SK-N-SH (cell line): ENCODE results near the gene PPP3R1. TPM values are rescaled to one million over a fixed set of nuclear protein-coding genes. Genes with fewer than 3 reads are reported as not detected.

Experiments used
- CTCF ChIA-PET: fragments of 300-600, 350-600 bp; formaldehyde crosslinking; extraction: SDS; loops from one replicate; lab custom pipeline; 2021; lab: Yijun Ruan, JAX
- POLR2A ChIA-PET: fragments of 350-600 bp; sonication (Branson Sonifier 250); formaldehyde crosslinking; extraction: SDS; loops from one replicate; lab custom pipeline; 2020; ENCODE audit warnings: antibody characterized with exemption, inconsistent platforms; lab: Yijun Ruan, JAX
- DNase-seq: peaks from one replicate; pipeline ENCODE4 v3.0.0; 2012
- H2AFZ ChIP-seq: fragments of 200-600 bp; sonication (generic); 2 replicates; pipeline ENCODE4 v1.8.1; 2016; ENCODE audit warnings: antibody characterized with exemption, mild to moderate bottlenecking, low read depth
- H3F3A ChIP-seq: fragments of 200-600 bp; sonication (generic); replicated peaks from 2 replicates; pipeline ENCODE3; 2016; ENCODE audit warnings: antibody characterized with exemption, mild to moderate bottlenecking; ENCODE audit not compliant: insufficient read depth
- H3K27ac ChIP-seq, 2 experiments: fragments of 200-500 bp in 1 of 2; fragments of 200-600 bp in 1 of 2; sonication (Bioruptor generic) in 1 of 2; sonication (generic), shearing (Covaris generic) in 1 of 2; 2 replicates each; pipeline versions ENCODE4 v1.5.1 to v1.6.1; 2014 to 2016; ENCODE audit warnings: low read depth in 2 of 2, inconsistent platforms in 1 of 2, low read length in 1 of 2, mild to moderate bottlenecking in 1 of 2, mixed read lengths in 1 of 2
- H3K27me3 ChIP-seq: fragments of 200-600 bp; sonication (generic), shearing (Covaris generic); 2 replicates; pipeline ENCODE4 v1.6.1; 2016; ENCODE audit warnings: mixed run types; ENCODE audit not compliant: insufficient read depth
- H3K36me3 ChIP-seq, 2 experiments: fragments of 200-500 bp in 1 of 2; fragments of 200-600 bp in 1 of 2; sonication (Bioruptor generic) in 1 of 2; sonication (generic) in 1 of 2; replicated peaks in 1 of 2; 2 replicates each; pipeline versions ENCODE3 to v1.5.1; 2014 to 2016; ENCODE audit warnings: low read length in 1 of 2, mild to moderate bottlenecking in 1 of 2; ENCODE audit not compliant: insufficient read depth in 2 of 2, control insufficient read depth in 1 of 2
- H3K4me1 ChIP-seq, 2 experiments: fragments of 200-500 bp in 1 of 2; fragments of 200-600 bp in 1 of 2; sonication (Bioruptor generic) in 1 of 2; sonication (generic), shearing (Covaris generic) in 1 of 2; 2 replicates each; pipeline versions ENCODE4 v1.5.1 to v1.6.1; 2014 to 2016; ENCODE audit warnings: low read depth in 1 of 2, low read length in 1 of 2, mixed run types in 1 of 2; ENCODE audit not compliant: insufficient read depth in 2 of 2, control insufficient read depth in 1 of 2
- H3K4me2 ChIP-seq: fragments of 200-600 bp; sonication (generic), shearing (Covaris generic); 2 replicates; pipeline ENCODE4 v1.6.1; 2017; ENCODE audit warnings: mixed run types
- H3K4me3 ChIP-seq, 2 experiments: fragments of 200-500 bp in 1 of 2; fragments of 200-600 bp in 1 of 2; sonication (Bioruptor generic) in 1 of 2; sonication (generic), shearing (Covaris generic) in 1 of 2; 2 replicates each; pipeline versions ENCODE4 v1.5.1 to v1.8.1; 2014 to 2016; ENCODE audit warnings: low read depth in 2 of 2, inconsistent platforms in 1 of 2, low read length in 1 of 2, mild to moderate bottlenecking in 1 of 2, mixed read lengths in 1 of 2, moderate library complexity in 1 of 2
- H3K79me2 ChIP-seq: fragments of 200-600 bp; sonication (generic); 2 replicates; pipeline ENCODE4 v1.8.1; 2017; ENCODE audit warnings: mild to moderate bottlenecking; ENCODE audit not compliant: insufficient read depth
- H3K9ac ChIP-seq: fragments of 200-600 bp; sonication (generic); 2 replicates; pipeline ENCODE4 v1.6.1; 2017; ENCODE audit warnings: mixed run types
- H3K9me2 ChIP-seq: fragments of 200-600 bp; sonication (generic); 2 replicates; pipeline ENCODE4 v1.6.1; 2017; ENCODE audit warnings: mixed run types
- H3K9me3 ChIP-seq: fragments of 200-600 bp; sonication (generic); 2 replicates; pipeline ENCODE4 v1.6.1; 2017; ENCODE audit warnings: mixed run types, mild to moderate bottlenecking, moderate library complexity
- H4K20me1 ChIP-seq: fragments of 200-600 bp; sonication (generic); 2 replicates; pipeline ENCODE4 v1.6.1; 2017; ENCODE audit warnings: mild to moderate bottlenecking, mixed run types; ENCODE audit not compliant: insufficient read depth
- CTCF ChIP-seq: fragments of 200-600 bp; sonication (generic); IDR thresholded peaks from 2 replicates; pipeline ENCODE4 v1.6.1; 2017; ENCODE audit warnings: antibody characterized with exemption, mild to moderate bottlenecking, moderate library complexity
- ELF1 ChIP-seq: IDR thresholded peaks from 2 replicates; pipeline ENCODE4 v1.4.0; 2012
- FOSL2 ChIP-seq: IDR thresholded peaks from 2 replicates; pipeline ENCODE4 v1.4.0; 2012; ENCODE audit warnings: low read depth, mild to moderate bottlenecking, moderate library complexity, borderline replicate concordance
- GABPA ChIP-seq: IDR thresholded peaks from 2 replicates; pipeline ENCODE4 v1.4.0; 2012; ENCODE audit warnings: low read depth, mild to moderate bottlenecking
- MXI1 ChIP-seq: IDR thresholded peaks from 2 replicates; pipeline ENCODE4 v1.6.1; 2012; ENCODE audit warnings: mild to moderate bottlenecking, low read depth, low read length, improper control_type of control experiment
- RFX5 ChIP-seq: IDR thresholded peaks from 2 replicates; pipeline ENCODE4 v1.6.1; 2012; ENCODE audit warnings: mild to moderate bottlenecking, improper control_type of control experiment, low read length
- TEAD4 ChIP-seq: IDR thresholded peaks from 2 replicates; pipeline ENCODE4 v1.4.0; 2012; ENCODE audit warnings: mild to moderate bottlenecking, borderline replicate concordance; ENCODE audit not compliant: insufficient read depth
- YY1 ChIP-seq: IDR thresholded peaks from 2 replicates; pipeline ENCODE4 v1.4.0; 2012; ENCODE audit warnings: low read depth, mild to moderate bottlenecking
- polyA plus RNA-seq, 3 experiments: library from polyadenylated mRNA; depleted of rRNA; stranded (reverse); fragments of >200 nt; gene quantifications; 2 replicates each; pipeline ENCODE4 v1.2.3, GENCODE V29; 2012
- TF ChIP-seq, protein P1 (sequence below): IDR thresholded peaks from 2 replicates; pipeline ENCODE4 v1.6.1; 2012; ENCODE audit warnings: mild to moderate bottlenecking, low read depth, low read length, moderate library complexity
- TF ChIP-seq, protein P2 (sequence below): IDR thresholded peaks from 2 replicates; pipeline ENCODE4; 2012

The PPP3R1 gene
- polyA plus RNA-seq, 1 of the 3 experiments (the other 2 are of a cell fraction) = 12.0 TPM

DNA sequence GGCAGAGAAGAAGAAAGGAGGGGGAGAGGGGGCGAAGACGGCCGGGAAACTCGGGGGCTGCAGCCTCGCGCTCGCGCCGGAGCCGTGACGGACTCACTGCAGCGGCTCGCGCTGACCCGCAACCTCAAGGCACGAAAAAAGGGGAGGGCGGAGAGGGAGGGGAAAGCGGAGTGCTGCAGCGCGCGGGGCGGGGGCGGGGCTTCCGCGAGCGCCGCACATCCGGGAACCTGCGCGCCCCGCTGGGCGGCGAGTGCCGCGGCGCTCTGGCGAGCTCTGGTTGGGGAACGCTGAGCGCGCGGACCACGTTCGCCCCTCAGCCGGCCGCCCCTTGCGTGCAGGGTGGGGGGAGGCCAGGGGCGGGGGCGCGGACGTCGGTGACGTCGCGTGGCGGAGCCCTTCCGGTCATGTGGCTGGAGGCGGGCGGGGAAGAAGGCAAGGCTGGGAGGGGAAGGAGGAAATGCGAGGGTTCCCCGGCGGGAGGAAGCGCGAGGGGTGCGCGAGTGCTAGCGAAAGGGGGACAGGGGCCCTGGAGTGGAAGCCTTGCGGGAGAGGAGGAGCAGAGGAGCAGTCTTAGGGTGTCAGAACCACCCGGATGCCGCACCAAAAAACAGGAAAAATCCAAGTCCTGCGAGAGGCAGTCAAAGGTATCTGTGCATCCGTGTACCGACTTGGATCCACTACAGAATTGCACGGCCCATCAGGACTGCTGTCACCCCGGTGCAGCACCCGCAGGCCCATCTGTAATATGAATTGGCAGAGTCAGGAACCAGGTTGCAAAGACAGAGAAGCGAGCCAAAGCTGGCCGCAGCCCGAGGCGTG is at the start of gene PPP3R1 (continued):
- TF ChIP-seq RFX5 (no peak), ELF1 (peak; percentile 86), MXI1 (peak; percentile 41; the same call in 1 of the 2 replicates), TEAD4 (peak; percentile 52; the same call in 1 of the 2 replicates), FOSL2 (no peak; the same call in 1 of the 2 replicates), CTCF (no peak)
- TF ChIP-seq, protein P1, sequence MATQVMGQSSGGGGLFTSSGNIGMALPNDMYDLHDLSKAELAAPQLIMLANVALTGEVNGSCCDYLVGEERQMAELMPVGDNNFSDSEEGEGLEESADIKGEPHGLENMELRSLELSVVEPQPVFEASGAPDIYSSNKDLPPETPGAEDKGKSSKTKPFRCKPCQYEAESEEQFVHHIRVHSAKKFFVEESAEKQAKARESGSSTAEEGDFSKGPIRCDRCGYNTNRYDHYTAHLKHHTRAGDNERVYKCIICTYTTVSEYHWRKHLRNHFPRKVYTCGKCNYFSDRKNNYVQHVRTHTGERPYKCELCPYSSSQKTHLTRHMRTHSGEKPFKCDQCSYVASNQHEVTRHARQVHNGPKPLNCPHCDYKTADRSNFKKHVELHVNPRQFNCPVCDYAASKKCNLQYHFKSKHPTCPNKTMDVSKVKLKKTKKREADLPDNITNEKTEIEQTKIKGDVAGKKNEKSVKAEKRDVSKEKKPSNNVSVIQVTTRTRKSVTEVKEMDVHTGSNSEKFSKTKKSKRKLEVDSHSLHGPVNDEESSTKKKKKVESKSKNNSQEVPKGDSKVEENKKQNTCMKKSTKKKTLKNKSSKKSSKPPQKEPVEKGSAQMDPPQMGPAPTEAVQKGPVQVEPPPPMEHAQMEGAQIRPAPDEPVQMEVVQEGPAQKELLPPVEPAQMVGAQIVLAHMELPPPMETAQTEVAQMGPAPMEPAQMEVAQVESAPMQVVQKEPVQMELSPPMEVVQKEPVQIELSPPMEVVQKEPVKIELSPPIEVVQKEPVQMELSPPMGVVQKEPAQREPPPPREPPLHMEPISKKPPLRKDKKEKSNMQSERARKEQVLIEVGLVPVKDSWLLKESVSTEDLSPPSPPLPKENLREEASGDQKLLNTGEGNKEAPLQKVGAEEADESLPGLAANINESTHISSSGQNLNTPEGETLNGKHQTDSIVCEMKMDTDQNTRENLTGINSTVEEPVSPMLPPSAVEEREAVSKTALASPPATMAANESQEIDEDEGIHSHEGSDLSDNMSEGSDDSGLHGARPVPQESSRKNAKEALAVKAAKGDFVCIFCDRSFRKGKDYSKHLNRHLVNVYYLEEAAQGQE = 0 out of 2 replicates have a peak, but pooled peaks have one; percentile 20

DNA sequence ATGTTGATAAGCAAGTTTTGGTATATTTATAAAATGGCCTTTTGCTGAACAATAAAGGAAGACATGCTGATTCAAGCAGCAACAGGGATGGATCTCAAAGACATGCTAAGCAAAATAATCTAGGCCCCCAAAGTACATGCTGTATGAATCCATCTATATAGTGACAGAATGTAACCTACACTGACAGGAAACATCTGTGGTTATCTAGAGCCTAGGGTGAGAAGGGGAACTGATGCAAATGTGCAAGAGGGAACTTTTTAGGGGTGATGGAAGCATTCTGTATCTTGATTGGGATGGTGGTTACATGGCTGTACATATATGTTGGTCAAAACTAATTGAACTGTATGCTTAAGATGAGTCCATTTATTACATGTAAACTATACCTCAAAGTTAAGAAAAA is 43.2 kb upstream of the PPP3R1 start:
- Histone ChIP-seq H3K27me3 (no peaks in the 10 kb centered on the region), H3K9me3 (no peaks in the 10 kb centered on the region), H3K79me2 (peaks cover 6% of the 10 kb centered on the region), H3K4me2 (no peak overlapping the region), H2AFZ (no peak overlapping the region), H3K4me1 (no peaks in the 10 kb centered on the region; a peak in 1 of 4 replicates), H3K36me3 (peaks cover 4 to 11% of the 10 kb centered on the region in 2 experiments), H3K27ac (no peak overlapping the region), H4K20me1 (no peaks in the 10 kb centered on the region), H3K9me2 (no peaks in the 10 kb centered on the region), H3K9ac (no peak overlapping the region), H3K4me3 (no peak overlapping the region), H3F3A (no peaks in the 10 kb centered on the region)
- ChIA-PET CTCF (interaction anchor here (2.0 to 6.1 kb wide), 3 partner anchors 11 to 174 kb away, joined by 4 to 51 read pairs (median 47); no protein-coding TSS in a partner anchor), POLR2A (no interaction called here)
- TF ChIP-seq, protein P2, sequence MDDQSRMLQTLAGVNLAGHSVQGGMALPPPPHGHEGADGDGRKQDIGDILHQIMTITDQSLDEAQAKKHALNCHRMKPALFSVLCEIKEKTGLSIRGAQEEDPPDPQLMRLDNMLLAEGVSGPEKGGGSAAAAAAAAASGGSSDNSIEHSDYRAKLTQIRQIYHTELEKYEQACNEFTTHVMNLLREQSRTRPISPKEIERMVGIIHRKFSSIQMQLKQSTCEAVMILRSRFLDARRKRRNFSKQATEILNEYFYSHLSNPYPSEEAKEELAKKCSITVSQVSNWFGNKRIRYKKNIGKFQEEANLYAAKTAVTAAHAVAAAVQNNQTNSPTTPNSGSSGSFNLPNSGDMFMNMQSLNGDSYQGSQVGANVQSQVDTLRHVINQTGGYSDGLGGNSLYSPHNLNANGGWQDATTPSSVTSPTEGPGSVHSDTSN = no peak
- TF ChIP-seq GABPA (no peak), TEAD4 (no peak), YY1 (no peak)
- no peak for DNase-seq
